ENCODE data around the gene MIA.
A peak's percentile ranks its signal among the peaks of the same experiment; 100 is the strongest.

The MIA gene

GRCh38 chr19:40740747-40741146, 34.6 kb upstream of the MIA start:
- ATAC-seq = peak; percentile 9; the same call in 2 of the 3 replicates
- TF ChIP-seq, protein P1, sequence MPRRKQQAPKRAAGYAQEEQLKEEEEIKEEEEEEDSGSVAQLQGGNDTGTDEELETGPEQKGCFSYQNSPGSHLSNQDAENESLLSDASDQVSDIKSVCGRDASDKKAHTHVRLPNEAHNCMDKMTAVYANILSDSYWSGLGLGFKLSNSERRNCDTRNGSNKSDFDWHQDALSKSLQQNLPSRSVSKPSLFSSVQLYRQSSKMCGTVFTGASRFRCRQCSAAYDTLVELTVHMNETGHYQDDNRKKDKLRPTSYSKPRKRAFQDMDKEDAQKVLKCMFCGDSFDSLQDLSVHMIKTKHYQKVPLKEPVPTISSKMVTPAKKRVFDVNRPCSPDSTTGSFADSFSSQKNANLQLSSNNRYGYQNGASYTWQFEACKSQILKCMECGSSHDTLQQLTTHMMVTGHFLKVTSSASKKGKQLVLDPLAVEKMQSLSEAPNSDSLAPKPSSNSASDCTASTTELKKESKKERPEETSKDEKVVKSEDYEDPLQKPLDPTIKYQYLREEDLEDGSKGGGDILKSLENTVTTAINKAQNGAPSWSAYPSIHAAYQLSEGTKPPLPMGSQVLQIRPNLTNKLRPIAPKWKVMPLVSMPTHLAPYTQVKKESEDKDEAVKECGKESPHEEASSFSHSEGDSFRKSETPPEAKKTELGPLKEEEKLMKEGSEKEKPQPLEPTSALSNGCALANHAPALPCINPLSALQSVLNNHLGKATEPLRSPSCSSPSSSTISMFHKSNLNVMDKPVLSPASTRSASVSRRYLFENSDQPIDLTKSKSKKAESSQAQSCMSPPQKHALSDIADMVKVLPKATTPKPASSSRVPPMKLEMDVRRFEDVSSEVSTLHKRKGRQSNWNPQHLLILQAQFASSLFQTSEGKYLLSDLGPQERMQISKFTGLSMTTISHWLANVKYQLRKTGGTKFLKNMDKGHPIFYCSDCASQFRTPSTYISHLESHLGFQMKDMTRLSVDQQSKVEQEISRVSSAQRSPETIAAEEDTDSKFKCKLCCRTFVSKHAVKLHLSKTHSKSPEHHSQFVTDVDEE (CRISPR knock-in tag; IDR thresholded peaks at IDR 0.05) = no peak
- TF ChIP-seq OSR1 (CRISPR knock-in tag; IDR thresholded peaks at IDR 0.05) (no peak), CSDC2 (CRISPR knock-in tag; IDR thresholded peaks at IDR 0.05) (no peak), RARB (CRISPR knock-in tag; IDR thresholded peaks at IDR 0.05) (no peak), POU6F1 (CRISPR knock-in tag; IDR thresholded peaks at IDR 0.05; ENCODE audit: borderline replicate concordance, low read depth) (no peak), CREB5 (CRISPR knock-in tag; IDR thresholded peaks at IDR 0.05; ENCODE audit: low read depth) (no peak), ZNF70 (CRISPR knock-in tag; IDR thresholded peaks at IDR 0.05) (no peak), ZFP3 (CRISPR knock-in tag; IDR thresholded peaks at IDR 0.05) (no peak), PPARA (CRISPR knock-in tag; IDR thresholded peaks at IDR 0.05; ENCODE audit: borderline replicate concordance) (no peak), GLIS3 (CRISPR knock-in tag; IDR thresholded peaks at IDR 0.05) (no peak), TCF4 (CRISPR knock-in tag; IDR thresholded peaks at IDR 0.05; ENCODE audit: borderline replicate concordance) (no peak), SNAI2 (CRISPR knock-in tag; IDR thresholded peaks at IDR 0.05) (no peak)

DNA sequence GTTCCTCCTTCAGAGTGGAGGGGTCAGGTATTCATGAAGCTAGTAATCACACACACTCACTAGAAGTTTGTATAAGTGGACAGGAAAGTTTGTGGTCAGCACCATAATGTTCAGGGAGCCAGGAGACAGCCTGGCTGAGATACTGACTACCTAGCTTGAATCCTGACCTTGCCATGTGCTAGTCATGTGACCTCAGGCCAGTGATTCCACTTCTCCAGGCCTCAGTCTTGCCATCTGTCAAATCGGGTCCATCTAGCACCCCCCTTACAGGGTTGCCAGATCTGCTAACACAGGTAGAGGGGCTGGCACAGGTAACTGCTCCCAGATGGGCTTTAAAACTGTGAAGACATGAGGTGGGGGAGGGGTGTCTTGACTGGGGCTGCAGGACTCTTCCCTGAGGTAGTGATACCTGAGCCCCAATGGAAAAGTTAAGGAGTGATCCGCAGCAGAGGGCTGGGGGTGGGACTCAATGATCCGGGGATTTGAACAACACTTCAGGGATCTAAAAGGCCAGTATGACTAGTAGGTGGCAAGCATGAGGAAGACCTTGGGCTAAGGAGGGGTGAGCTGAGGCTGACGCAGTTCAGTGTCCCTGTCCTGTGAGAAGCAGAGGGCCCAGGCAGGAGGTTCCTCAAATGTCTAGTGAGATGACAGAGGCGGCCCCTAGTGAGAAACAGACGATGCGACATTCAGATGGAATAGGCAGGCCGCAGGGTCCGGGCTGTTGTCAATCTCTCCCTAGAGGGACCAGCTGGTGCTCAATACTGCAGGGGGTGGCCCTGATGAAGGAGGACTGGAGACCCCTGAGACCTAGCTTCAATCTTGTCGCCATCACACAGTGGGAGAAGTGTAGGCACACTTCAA, 33.6 kb upstream of the MIA start:
- TF ChIP-seq ZNF8 (CRISPR knock-in tag; IDR thresholded peaks at IDR 0.05) = no peak
- no peak for TF ChIP-seq OSR1 (CRISPR knock-in tag; IDR thresholded peaks at IDR 0.05)
- ATAC-seq = no peak

GRCh38 chr19:40742477-40742876, 32.8 kb upstream of the MIA start:
- ATAC-seq = peak; percentile 5
- no peak for TF ChIP-seq SNAI2 (CRISPR knock-in tag; IDR thresholded peaks at IDR 0.05)
- TF ChIP-seq POU6F1 (CRISPR knock-in tag; IDR thresholded peaks at IDR 0.05; ENCODE audit: borderline replicate concordance, low read depth) = no peak
- TF ChIP-seq GLIS3 (CRISPR knock-in tag; IDR thresholded peaks at IDR 0.05) = no peak
- no peak for TF ChIP-seq ZNF565 (CRISPR knock-in tag; conservative IDR thresholded peaks at IDR 0.05; ENCODE audit: low read depth)
- TF ChIP-seq ESRRG (CRISPR knock-in tag; IDR thresholded peaks at IDR 0.05) = no peak

DNA sequence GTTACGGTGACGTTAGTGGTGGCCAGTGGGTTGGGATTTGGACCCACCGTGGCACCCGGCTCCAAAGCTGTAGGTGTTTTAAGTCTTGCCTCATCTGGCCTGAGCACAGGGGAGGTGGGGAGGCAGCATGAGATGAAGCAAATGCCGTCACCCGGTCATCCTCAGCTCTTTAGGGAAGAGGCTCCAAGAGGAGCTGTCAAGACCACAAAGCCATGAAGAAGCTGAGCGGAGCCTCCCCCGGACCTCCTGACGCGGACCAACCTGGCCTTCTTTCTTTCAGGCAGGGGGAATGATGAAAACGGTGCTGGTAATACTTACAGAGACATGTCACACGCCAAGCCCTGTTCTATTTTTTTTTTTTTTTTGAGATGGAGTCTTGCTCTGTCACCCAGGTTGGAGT, 32.4 kb upstream of the MIA start:
- ATAC-seq = no peak
- TF ChIP-seq ARNTL (CRISPR knock-in tag; IDR thresholded peaks at IDR 0.05; ENCODE audit: borderline replicate concordance, low read depth) = no peak
- TF ChIP-seq ZNF8 (CRISPR knock-in tag; IDR thresholded peaks at IDR 0.05) = no peak
- TF ChIP-seq ZFP3 (CRISPR knock-in tag; IDR thresholded peaks at IDR 0.05) = no peak
- TF ChIP-seq TOX (CRISPR knock-in tag; IDR thresholded peaks at IDR 0.05; ENCODE audit: borderline replicate concordance) = no peak
- TF ChIP-seq BACH2 (CRISPR knock-in tag; IDR thresholded peaks at IDR 0.05; ENCODE audit: borderline replicate concordance) = no peak
- TF ChIP-seq CSDC2 (CRISPR knock-in tag; IDR thresholded peaks at IDR 0.05) = no peak
- TF ChIP-seq TCF4 (CRISPR knock-in tag; IDR thresholded peaks at IDR 0.05; ENCODE audit: borderline replicate concordance) = no peak
- TF ChIP-seq ISL1 (CRISPR knock-in tag; IDR thresholded peaks at IDR 0.05) = no peak
- no peak for TF ChIP-seq ZNF70 (CRISPR knock-in tag; IDR thresholded peaks at IDR 0.05)
- TF ChIP-seq SNAI2 (CRISPR knock-in tag; IDR thresholded peaks at IDR 0.05) = no peak
- TF ChIP-seq, protein P2, sequence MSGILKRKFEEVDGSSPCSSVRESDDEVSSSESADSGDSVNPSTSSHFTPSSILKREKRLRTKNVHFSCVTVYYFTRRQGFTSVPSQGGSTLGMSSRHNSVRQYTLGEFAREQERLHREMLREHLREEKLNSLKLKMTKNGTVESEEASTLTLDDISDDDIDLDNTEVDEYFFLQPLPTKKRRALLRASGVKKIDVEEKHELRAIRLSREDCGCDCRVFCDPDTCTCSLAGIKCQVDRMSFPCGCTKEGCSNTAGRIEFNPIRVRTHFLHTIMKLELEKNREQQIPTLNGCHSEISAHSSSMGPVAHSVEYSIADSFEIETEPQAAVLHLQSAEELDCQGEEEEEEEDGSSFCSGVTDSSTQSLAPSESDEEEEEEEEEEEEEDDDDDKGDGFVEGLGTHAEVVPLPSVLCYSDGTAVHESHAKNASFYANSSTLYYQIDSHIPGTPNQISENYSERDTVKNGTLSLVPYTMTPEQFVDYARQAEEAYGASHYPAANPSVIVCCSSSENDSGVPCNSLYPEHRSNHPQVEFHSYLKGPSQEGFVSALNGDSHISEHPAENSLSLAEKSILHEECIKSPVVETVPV (CRISPR knock-in tag; IDR thresholded peaks at IDR 0.05) = no peak
- no peak for TF ChIP-seq PPARA (CRISPR knock-in tag; IDR thresholded peaks at IDR 0.05; ENCODE audit: borderline replicate concordance)
- no peak for TF ChIP-seq GLIS3 (CRISPR knock-in tag; IDR thresholded peaks at IDR 0.05)
- no peak for TF ChIP-seq ESRRG (CRISPR knock-in tag; IDR thresholded peaks at IDR 0.05)
- TF ChIP-seq POU6F1 (CRISPR knock-in tag; IDR thresholded peaks at IDR 0.05; ENCODE audit: borderline replicate concordance, low read depth) = no peak
- no peak for TF ChIP-seq ZFP30 (CRISPR knock-in tag; IDR thresholded peaks at IDR 0.05)

Data from SK-N-SH treated with all-trans-retinoic acid at 6 μM for 48 hours (cell line).